Thyroid gland (tissue), 4 donors: ENCODE measurements around the gene RHOG. TPM values are rescaled to one million over a fixed set of nuclear protein-coding genes. Genes with fewer than 3 reads are reported as not detected.
A peak's percentile ranks its signal among the peaks of the same experiment; 100 is the strongest.

Experiments used
- DNase-seq, 2 donors: peaks; one replicate each; pipeline ENCODE4 v3.0.0-alpha.2; 2019
- H3K27ac ChIP-seq, 3 donors: fragments of 200-600 bp; sonication (generic); 1 replicate in 2 of 3; 2 replicates in 1 of 3; pipeline ENCODE4 v1.5.1; 2016 to 2019; ENCODE audit warnings: mild to moderate bottlenecking in 1 of 3, moderate library complexity in 1 of 3
- H3K27me3 ChIP-seq: fragments of 200-600 bp; sonication (generic); one replicate; pipeline ENCODE4 v1.5.1; 2019
- H3K36me3 ChIP-seq, 2 donors: fragments of 200-600 bp; sonication (generic); one replicate each; pipeline ENCODE4 v1.5.1; 2016 to 2019
- H3K4me1 ChIP-seq, 2 donors: fragments of 200-600 bp; sonication (generic); one replicate each; pipeline ENCODE4 v1.5.1; 2017 to 2019
- H3K4me3 ChIP-seq, 3 donors: fragments of 200-600 bp; sonication (generic); replicated peaks in 1 of 3; 1 replicate in 2 of 3; 2 replicates in 1 of 3; pipeline ENCODE4 v1.5.1; 2016; ENCODE audit warnings: mild to moderate bottlenecking in 1 of 3
- H3K9me3 ChIP-seq: fragments of 200-600 bp; sonication (generic); one replicate; pipeline ENCODE4 v1.5.1; 2017
- CTCF ChIP-seq, 6 experiments: fragments of 200-600 bp in 3 of 6; fragments of 450-650 bp in 3 of 6; sonication (generic) in 3 of 6; IDR thresholded peaks; one replicate each; pipeline ENCODE4 v1.5.1; 2016 to 2019; ENCODE audit warnings: antibody characterized with exemption in 6 of 6, mild to moderate bottlenecking in 2 of 6, inconsistent platforms in 1 of 6, moderate library complexity in 1 of 6
- POLR2A ChIP-seq, 2 donors: fragments of 450-650 bp; IDR thresholded peaks; one replicate each; pipeline ENCODE4 v1.6.1; 2017; ENCODE audit warnings: antibody characterized with exemption in 2 of 2, mild to moderate bottlenecking in 2 of 2, moderate library complexity in 1 of 2
- WGBS, 2 donors: methylation state at CpG; one replicate each; pipeline ENCODE4 v1.1.5; 2017; 5-methylcytosine and 5-hydroxymethylcytosine counted together
- intact Hi-C: fragments of 100-400 bp; cut with DNase I; formaldehyde crosslinking; loops from one replicate; pipeline ENCODE4 v1.15.1; 2023
- total RNA-seq, 4 donors: library from RNA; depleted of rRNA; stranded (reverse); fragments of >200 nt; gene quantifications; one replicate each; pipeline ENCODE4 v1.2.3, GENCODE V29; 2016

The RHOG gene
- total RNA-seq, 4 donors from 2014 or later, result 17.3 to 39.0 (median 27.8) TPM

DNA sequence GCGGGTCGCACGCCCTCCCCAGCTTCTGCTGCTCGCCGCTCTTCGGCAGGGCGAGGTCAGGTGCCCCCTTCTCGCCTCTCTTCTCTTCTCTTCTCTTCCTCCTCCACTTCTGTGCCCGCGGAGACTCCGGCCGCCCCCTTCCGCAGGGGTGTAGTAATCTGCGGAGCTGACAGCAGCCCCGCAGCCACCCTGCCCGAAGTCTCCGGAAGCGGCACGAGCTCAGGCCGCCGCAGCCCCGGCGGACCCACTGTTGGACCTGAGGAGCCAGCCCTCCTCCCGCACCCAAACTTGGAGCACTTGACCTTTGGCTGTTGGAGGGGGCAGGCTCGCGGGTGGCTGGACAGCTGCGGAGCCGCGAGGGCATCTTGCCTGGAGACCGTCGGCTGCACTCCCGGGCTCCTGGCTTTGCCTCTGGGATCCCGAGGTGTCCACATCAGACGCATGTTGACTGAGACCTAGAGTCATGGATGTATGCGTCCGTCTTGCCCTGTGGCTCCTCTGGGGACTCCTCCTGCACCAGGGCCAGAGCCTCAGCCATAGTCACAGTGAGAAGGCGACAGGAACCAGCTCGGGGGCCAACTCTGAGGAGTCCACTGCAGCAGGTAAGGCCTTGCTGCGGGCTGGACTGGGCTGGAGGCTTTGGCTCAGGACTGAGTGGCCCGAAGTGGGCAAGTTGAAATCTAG is 15.2 kb upstream of the RHOG start:
- H3K4me3 ChIP-seq, result peak overlapping the region; percentile 78 to 96 (median 93)
- H3K27me3 ChIP-seq, result no peaks in the 10 kb centered on the region
- peaks cover 48 to 54% of the 10 kb centered on the region in 2 donors for H3K4me1 ChIP-seq
- peak; percentile 56 to 59 for DNase-seq
- peak in 1 of 2 donors; percentile 26 for TF ChIP-seq POLR2A (IDR thresholded peaks at IDR 0.05)
- TF ChIP-seq CTCF (IDR thresholded peaks at IDR 0.05), result no peak
- intact Hi-C loops, result loop anchor here (2.0 to 5.0 kb wide), 2 partner anchors 91 to 217 kb away; no protein-coding TSS in a partner anchor
- WGBS, 2 donors, result 3% methylated on average over 24 to 26 of the region's 40 CpGs
- peak overlapping the region; percentile 93 to 95 (median 95) for H3K27ac ChIP-seq
- no peaks in the 10 kb centered on the region for H3K9me3 ChIP-seq
- H3K36me3 ChIP-seq, result no peaks in the 10 kb centered on the region

DNA sequence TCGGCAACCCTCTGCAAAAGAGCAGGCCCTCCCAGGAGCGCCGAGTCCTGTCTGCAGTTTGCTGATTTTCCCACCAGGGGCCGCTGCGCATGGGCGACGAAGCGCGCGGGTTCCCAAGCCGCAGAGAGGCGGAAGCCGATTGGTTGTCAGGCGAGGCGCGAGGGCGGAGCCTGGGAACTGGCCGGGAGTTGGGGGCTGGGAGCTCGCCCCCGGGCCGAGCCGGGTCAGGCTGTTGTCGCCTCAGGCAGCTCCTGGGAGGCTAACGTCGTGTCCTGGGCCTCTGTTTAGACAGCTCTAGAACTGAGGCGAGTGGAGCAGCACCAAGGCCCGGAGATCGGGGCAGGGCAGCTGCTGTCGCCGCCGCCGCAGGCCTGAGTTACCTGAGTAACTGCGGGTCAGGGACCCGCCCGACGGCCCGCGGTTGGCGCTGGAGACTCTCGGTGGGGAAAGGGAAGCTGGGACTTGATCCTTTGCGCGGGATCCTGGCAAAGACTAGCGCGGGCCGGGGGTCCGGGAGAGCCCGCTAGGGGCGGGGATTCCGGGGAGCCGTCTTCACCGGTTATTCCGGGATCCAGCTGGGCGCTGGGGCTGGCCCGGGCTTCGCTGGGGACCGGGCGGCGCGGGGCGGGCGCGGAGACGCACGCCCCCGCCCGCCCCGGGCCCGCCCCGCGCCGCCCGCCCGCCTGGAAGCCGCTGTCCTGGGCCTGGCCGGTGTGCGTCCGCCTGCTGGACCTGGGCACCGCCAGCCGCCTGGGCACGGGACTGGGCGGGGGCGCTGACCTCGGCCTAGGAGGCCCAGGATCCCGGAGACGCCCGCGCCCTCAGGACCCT is 14.4 kb upstream of the RHOG start, which contains the start of gene STIM1:
STIM1 (plus strand) TSS at position 688 of the 831 bp plus-strand sequence. CDS start 607 bp downstream, outside the sequence.
- WGBS, 2 donors, result 0% methylated on average over 25 to 42 of the region's 87 CpGs
- peaks cover 41 to 47% of the 10 kb centered on the region in 2 donors for H3K4me1 ChIP-seq
- H3K36me3 ChIP-seq, result no peaks in the 10 kb centered on the region
- H3K27me3 ChIP-seq, result no peaks in the 10 kb centered on the region
- H3K4me3 ChIP-seq, result peak within 1 kb of the TSS; percentile 78 to 96 (median 93)
- intact Hi-C loops, result loop anchor here (2.0 to 5.0 kb wide), 2 partner anchors 92 to 218 kb away; no protein-coding TSS in a partner anchor
- peak; percentile 75 to 85 for TF ChIP-seq POLR2A (IDR thresholded peaks at IDR 0.05)
- TF ChIP-seq CTCF (IDR thresholded peaks at IDR 0.05), result peak; percentile 87 to 99 (median 94)
- DNase-seq, result peak; percentile 94 to 96
- H3K9me3 ChIP-seq, result no peaks in the 10 kb centered on the region
- peak within 1 kb of the TSS; percentile 95 to 98 (median 95) for H3K27ac ChIP-seq

- no peak for TF ChIP-seq CTCF (IDR thresholded peaks at IDR 0.05)
- TF ChIP-seq POLR2A (IDR thresholded peaks at IDR 0.05), result no peak
- intact Hi-C loops, result loop anchor here (2.0 kb wide), 1 partner anchor 218 kb away; no protein-coding TSS in a partner anchor
- Histone ChIP-seq H3K9me3 (no peaks in the 10 kb centered on the region), H3K36me3 (no peaks in the 10 kb centered on the region), H3K4me1 (peaks cover 35 to 42% of the 10 kb centered on the region in 2 donors), H3K4me3 (no peak overlapping the region), H3K27me3 (no peaks in the 10 kb centered on the region), H3K27ac (peak overlapping the region; percentile 78 to 95 (median 95))
- no peak for DNase-seq
- WGBS, 2 donors, result 23% methylated on average over 5 to 6 of the region's 7 CpGs
Observed at GRCh38 chr11:3854660-3854976, 13.9 kb upstream of the RHOG start.

DNA sequence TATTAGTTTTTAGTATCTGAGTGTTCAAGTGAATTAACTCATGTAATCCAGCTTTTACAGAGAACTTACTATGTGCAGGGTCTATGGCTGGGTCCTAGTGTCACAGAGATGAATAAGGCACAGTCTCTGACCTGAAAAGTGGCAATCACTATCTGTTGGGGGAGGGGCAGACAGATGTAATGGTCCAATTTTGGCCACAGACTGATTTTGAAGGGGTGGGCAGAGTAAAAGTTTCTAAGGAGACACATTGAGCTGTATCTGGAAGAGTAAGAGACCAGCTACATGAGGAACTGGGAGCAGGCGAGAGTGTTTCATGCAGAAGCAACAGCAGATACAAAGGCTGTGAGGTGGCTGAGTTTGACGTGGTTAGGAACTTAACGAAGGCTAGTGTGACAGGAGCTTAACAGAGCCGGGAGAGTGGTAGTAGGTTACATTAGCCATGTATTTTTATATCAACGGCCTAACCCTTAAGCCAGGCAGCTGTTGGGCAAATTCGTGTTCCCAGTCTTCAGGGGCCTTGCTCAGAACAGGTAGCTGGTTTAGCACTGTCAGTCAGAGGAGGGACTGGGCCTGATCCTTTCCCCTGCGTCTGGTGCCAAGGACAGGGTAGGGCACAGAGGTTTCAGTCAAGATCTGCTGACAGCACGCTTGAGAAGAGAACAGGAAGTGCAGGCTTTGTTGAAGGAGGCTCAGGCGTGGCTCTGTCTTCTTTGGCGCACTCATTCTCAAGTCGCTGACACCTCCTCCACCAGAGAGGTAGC is 13.3 kb upstream of the RHOG start:
- WGBS, 2 donors, result 49 to 55% methylated on average over 11 of the region's 11 CpGs
- intact Hi-C loops, result loop anchor here (2.0 kb wide), 1 partner anchor 219 kb away; no protein-coding TSS in a partner anchor
- peak; percentile 78 to 82 for DNase-seq
- TF ChIP-seq POLR2A (IDR thresholded peaks at IDR 0.05) (peak in 1 of 2 donors; percentile 20), CTCF (IDR thresholded peaks at IDR 0.05) (no peak)
- Histone ChIP-seq H3K27ac (peak overlapping the region; percentile 78 to 95 (median 95)), H3K4me3 (no peak overlapping the region), H3K36me3 (no peaks in the 10 kb centered on the region), H3K27me3 (no peaks in the 10 kb centered on the region), H3K4me1 (peaks cover 30 to 37% of the 10 kb centered on the region in 2 donors), H3K9me3 (no peaks in the 10 kb centered on the region)
